ENCODE data around the gene TANGO6.

GRCh38 chr16:68860978-68861892, 17.9 kb downstream of the TANGO6 start:
- TF ChIP-seq CTCF (IDR thresholded peaks at IDR 0.05), result no peak
- no peak for TF ChIP-seq CEBPB (IDR thresholded peaks at IDR 0.05)
- no peak for TF ChIP-seq RAD21 (conservative IDR thresholded peaks at IDR 0.05 in 1 of 2, IDR thresholded peaks at IDR 0.05 in 1 of 2)
- TF ChIP-seq RFX5 (IDR thresholded peaks at IDR 0.05), result no peak
- no peak for TF ChIP-seq MAX (IDR thresholded peaks at IDR 0.05)
- TF ChIP-seq GATA3 (IDR thresholded peaks at IDR 0.05; ENCODE audit: borderline replicate concordance), result no peak
- TF ChIP-seq NPAS2 (CRISPR knock-in tag; IDR thresholded peaks at IDR 0.05; ENCODE audit: borderline replicate concordance), result no peak
